ENCODE results near the gene CACNB4. TPM values are rescaled to one million over a fixed set of nuclear protein-coding genes. Genes with fewer than 3 reads are reported as not detected.
"Not testable (repeated sequence)": the region's sequence is repeated elsewhere in the genome, so short reads cannot be mapped to it uniquely, and the experiment has no call there.

Gene CACNB4
- total RNA-seq, 1 experiment from 2014 or later, result 1.00 TPM

- no peak for TF ChIP-seq CTCF (IDR thresholded peaks at IDR 0.05; ENCODE audit: insufficient read depth in 1 of 2, low read depth in 1 of 2, low read length in 1 of 2, severe bottlenecking in 1 of 2, unreplicated experiment in 1 of 2)
- no TSS peak for BruUV-seq (replicated peaks)
- Histone ChIP-seq H3K4me3 (ENCODE audit: low read depth, low read length) (no peak overlapping the region), H3K4me1 (no peaks in the 10 kb centered on the region), H3K36me3 (ENCODE audit: control insufficient read depth, insufficient read depth, low read length) (no peaks in the 10 kb centered on the region), H3K27me3 (replicated peaks; ENCODE audit: control insufficient read depth, insufficient read depth, low read length) (no peaks in the 10 kb centered on the region), H3K9me3 (no peaks in the 10 kb centered on the region)
- ChIA-PET CTCF (interaction anchor here (1.0 kb wide), 1 partner anchor 22 kb away, joined by 3 read pairs; no protein-coding TSS in a partner anchor), POLR2A (no interaction called here)
- intact Hi-C loops (cut with micrococcal nuclease; ENCODE audit: unreplicated experiment), result no loop called here
- DNase-seq, result no peak
- H3K9me3 Mint-ChIP-seq (ENCODE audit: unreplicated experiment), result no peaks in the 10 kb centered on the region
- no peaks in the 10 kb centered on the region for H3K4me1 Mint-ChIP-seq (ENCODE audit: low read depth, unreplicated experiment)
- peaks cover 3% of the 10 kb centered on the region for H3K27me3 Mint-ChIP-seq (ENCODE audit: insufficient read depth, unreplicated experiment)
- H3K27ac Mint-ChIP-seq (ENCODE audit: unreplicated experiment), result no peak overlapping the region
- H3K36me3 Mint-ChIP-seq (ENCODE audit: insufficient read depth, unreplicated experiment), result no peaks in the 10 kb centered on the region
- H3K4me3 Mint-ChIP-seq (ENCODE audit: unreplicated experiment), result no peak overlapping the region
Measured at GRCh38 chr2:152012697-152013096, 86.1 kb downstream of the CACNB4 start.

- Mint-ChIP-seq H3K9me3 (ENCODE audit: unreplicated experiment) (no peaks in the 10 kb centered on the region), H3K27me3 (ENCODE audit: insufficient read depth, unreplicated experiment) (peaks cover 4% of the 10 kb centered on the region), H3K4me1 (ENCODE audit: low read depth, unreplicated experiment) (no peaks in the 10 kb centered on the region), H3K4me3 (ENCODE audit: unreplicated experiment) (no peak overlapping the region), H3K27ac (ENCODE audit: unreplicated experiment) (no peak overlapping the region), H3K36me3 (ENCODE audit: insufficient read depth, unreplicated experiment) (no peaks in the 10 kb centered on the region)
- ChIA-PET CTCF (no interaction called here), POLR2A (no interaction called here)
- intact Hi-C loops (cut with micrococcal nuclease; ENCODE audit: unreplicated experiment), result no loop called here
- no peak for TF ChIP-seq CTCF (IDR thresholded peaks at IDR 0.05; ENCODE audit: insufficient read depth in 1 of 2, low read depth in 1 of 2, low read length in 1 of 2, severe bottlenecking in 1 of 2, unreplicated experiment in 1 of 2)
- Histone ChIP-seq H3K9me3 (no peaks in the 10 kb centered on the region), H3K36me3 (ENCODE audit: control insufficient read depth, insufficient read depth, low read length) (no peaks in the 10 kb centered on the region), H3K4me1 (no peaks in the 10 kb centered on the region), H3K27me3 (replicated peaks; ENCODE audit: control insufficient read depth, insufficient read depth, low read length) (no peaks in the 10 kb centered on the region), H3K4me3 (ENCODE audit: low read depth, low read length) (no peak overlapping the region)
- no TSS peak for BruUV-seq (replicated peaks)
- no peak for DNase-seq
Measured at GRCh38 chr2:152011724-152012123, 87.1 kb downstream of the CACNB4 start.

GRCh38 chr2:152005607-152006006, 93.2 kb downstream of the CACNB4 start:
- POLR2A ChIA-PET, result no interaction called here
- DNase-seq, result no peak
- Histone ChIP-seq H3K4me1 (no peaks in the 10 kb centered on the region), H3K27me3 (replicated peaks; ENCODE audit: control insufficient read depth, insufficient read depth, low read length) (no peaks in the 10 kb centered on the region), H3K4me3 (ENCODE audit: low read depth, low read length) (no peak overlapping the region), H3K36me3 (ENCODE audit: control insufficient read depth, insufficient read depth, low read length) (no peaks in the 10 kb centered on the region), H3K9me3 (no peaks in the 10 kb centered on the region)
- Mint-ChIP-seq H3K27ac (ENCODE audit: unreplicated experiment) (no peak overlapping the region), H3K27me3 (ENCODE audit: insufficient read depth, unreplicated experiment) (peaks cover 8% of the 10 kb centered on the region), H3K4me1 (ENCODE audit: low read depth, unreplicated experiment) (peaks cover 9% of the 10 kb centered on the region), H3K9me3 (ENCODE audit: unreplicated experiment) (no peaks in the 10 kb centered on the region), H3K36me3 (ENCODE audit: insufficient read depth, unreplicated experiment) (no peaks in the 10 kb centered on the region), H3K4me3 (ENCODE audit: unreplicated experiment) (no peak overlapping the region)
- no peak for TF ChIP-seq CTCF (IDR thresholded peaks at IDR 0.05; ENCODE audit: insufficient read depth in 1 of 2, low read depth in 1 of 2, low read length in 1 of 2, severe bottlenecking in 1 of 2, unreplicated experiment in 1 of 2)
- intact Hi-C loops (cut with micrococcal nuclease; ENCODE audit: unreplicated experiment), result loop anchor here (2.0 kb wide), 1 partner anchor 19 kb away; no protein-coding TSS in a partner anchor
- BruUV-seq (replicated peaks), result no TSS peak
- CTCF ChIA-PET, result no interaction called here

GRCh38 chr2:152003283-152003682, 95.6 kb downstream of the CACNB4 start:
- intact Hi-C loops (cut with micrococcal nuclease; ENCODE audit: unreplicated experiment); H3K4me3 Mint-ChIP-seq (ENCODE audit: unreplicated experiment); H3K27me3 Mint-ChIP-seq (ENCODE audit: insufficient read depth, unreplicated experiment); POLR2A ChIA-PET; H3K36me3 ChIP-seq (ENCODE audit: control insufficient read depth, insufficient read depth, low read length); BruUV-seq (replicated peaks); H3K36me3 Mint-ChIP-seq (ENCODE audit: insufficient read depth, unreplicated experiment); H3K9me3 ChIP-seq; H3K4me3 ChIP-seq (ENCODE audit: low read depth, low read length); CTCF ChIA-PET; H3K4me1 Mint-ChIP-seq (ENCODE audit: low read depth, unreplicated experiment); DNase-seq; H3K4me1 ChIP-seq; H3K27ac Mint-ChIP-seq (ENCODE audit: unreplicated experiment); H3K27me3 ChIP-seq (replicated peaks; ENCODE audit: control insufficient read depth, insufficient read depth, low read length); H3K9me3 Mint-ChIP-seq (ENCODE audit: unreplicated experiment): not testable (repeated sequence)

All from Caco-2 (cell line).